ENCODE measurements around the gene ZIC1.

The ZIC1 gene

DNA sequence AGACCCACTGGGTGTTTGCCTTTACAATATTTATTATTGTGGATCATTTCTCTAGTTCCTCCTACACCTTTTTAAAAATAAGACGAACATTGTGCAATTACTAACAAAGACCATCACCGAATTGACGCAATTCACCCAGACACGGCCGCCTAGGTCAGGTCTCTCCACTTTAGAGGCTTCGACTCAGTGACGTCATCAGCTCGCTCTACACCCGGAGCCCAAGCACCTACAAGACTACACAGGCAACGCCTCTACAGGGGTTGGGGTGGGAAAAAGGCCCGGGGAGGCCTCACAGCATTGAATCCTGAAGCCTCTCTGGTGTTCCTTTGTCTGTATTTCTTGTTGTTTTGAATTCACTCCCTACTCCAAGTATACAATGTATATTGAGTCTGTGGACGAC lies 19.4 kb upstream of the ZIC1 start:
- H2BK120ac ChIP-seq (ENCODE audit: insufficient read depth, low read length, poor library complexity): no peak overlapping the region
- DNase-seq: no peak
- no peak overlapping the region for H4K91ac ChIP-seq (ENCODE audit: low read depth, low read length)
- no peak overlapping the region for H3K27ac ChIP-seq (ENCODE audit: low read depth, low read length)
- no peak overlapping the region for H3K4me3 ChIP-seq (ENCODE audit: low read depth, low read length)
- no peak overlapping the region for H2AFZ ChIP-seq (ENCODE audit: insufficient read depth, low read length, poor library complexity)
- H3K4ac ChIP-seq (ENCODE audit: low read depth, low read length): no peak overlapping the region
- no peaks in the 10 kb centered on the region for H3K79me2 ChIP-seq (ENCODE audit: control insufficient read depth, insufficient read depth, low read length, poor library complexity)
- no peak overlapping the region for H4K12ac ChIP-seq (ENCODE audit: low read depth, low read length)
- H3K27me3 ChIP-seq (ENCODE audit: insufficient read depth, low read length): peaks cover 83% of the 10 kb centered on the region
- no peak overlapping the region for H2BK12ac ChIP-seq (ENCODE audit: low read length)
- H3K14ac ChIP-seq (ENCODE audit: low read length): no peak overlapping the region
- no peak overlapping the region for H2BK5ac ChIP-seq (ENCODE audit: low read depth, low read length, poor library complexity)
- no CpG with 5 or more reads among the region's 12 CpGs for WGBS (ENCODE audit: extremely low coverage, insufficient coverage, insufficient read length)
- H3K4me2 ChIP-seq (ENCODE audit: low read length): no peak overlapping the region
- peaks cover 10% of the 10 kb centered on the region for H3K9me3 ChIP-seq (ENCODE audit: insufficient read depth, low read depth, low read length)
- no peak overlapping the region for H3K23ac ChIP-seq (ENCODE audit: low read length)
- no peak overlapping the region for H4K8ac ChIP-seq (ENCODE audit: low read depth, low read length)
- H3K18ac ChIP-seq (ENCODE audit: low read length): no peak overlapping the region
- peaks cover 9 to 14% of the 10 kb centered on the region in 2 experiments for H3K4me1 ChIP-seq (ENCODE audit: control insufficient read depth in 1 of 2, insufficient read depth in 2 of 2, low read length in 2 of 2)
- no peaks in the 10 kb centered on the region for H3K36me3 ChIP-seq (ENCODE audit: control insufficient read depth in 1 of 2, insufficient read depth in 2 of 2, low read length in 2 of 2)
- H3K9ac ChIP-seq (ENCODE audit: low read length): no peak overlapping the region
- H3K79me1 ChIP-seq (ENCODE audit: low read length): peaks cover 2% of the 10 kb centered on the region
- no peak overlapping the region for H2AK5ac ChIP-seq (ENCODE audit: low read length)

DNA sequence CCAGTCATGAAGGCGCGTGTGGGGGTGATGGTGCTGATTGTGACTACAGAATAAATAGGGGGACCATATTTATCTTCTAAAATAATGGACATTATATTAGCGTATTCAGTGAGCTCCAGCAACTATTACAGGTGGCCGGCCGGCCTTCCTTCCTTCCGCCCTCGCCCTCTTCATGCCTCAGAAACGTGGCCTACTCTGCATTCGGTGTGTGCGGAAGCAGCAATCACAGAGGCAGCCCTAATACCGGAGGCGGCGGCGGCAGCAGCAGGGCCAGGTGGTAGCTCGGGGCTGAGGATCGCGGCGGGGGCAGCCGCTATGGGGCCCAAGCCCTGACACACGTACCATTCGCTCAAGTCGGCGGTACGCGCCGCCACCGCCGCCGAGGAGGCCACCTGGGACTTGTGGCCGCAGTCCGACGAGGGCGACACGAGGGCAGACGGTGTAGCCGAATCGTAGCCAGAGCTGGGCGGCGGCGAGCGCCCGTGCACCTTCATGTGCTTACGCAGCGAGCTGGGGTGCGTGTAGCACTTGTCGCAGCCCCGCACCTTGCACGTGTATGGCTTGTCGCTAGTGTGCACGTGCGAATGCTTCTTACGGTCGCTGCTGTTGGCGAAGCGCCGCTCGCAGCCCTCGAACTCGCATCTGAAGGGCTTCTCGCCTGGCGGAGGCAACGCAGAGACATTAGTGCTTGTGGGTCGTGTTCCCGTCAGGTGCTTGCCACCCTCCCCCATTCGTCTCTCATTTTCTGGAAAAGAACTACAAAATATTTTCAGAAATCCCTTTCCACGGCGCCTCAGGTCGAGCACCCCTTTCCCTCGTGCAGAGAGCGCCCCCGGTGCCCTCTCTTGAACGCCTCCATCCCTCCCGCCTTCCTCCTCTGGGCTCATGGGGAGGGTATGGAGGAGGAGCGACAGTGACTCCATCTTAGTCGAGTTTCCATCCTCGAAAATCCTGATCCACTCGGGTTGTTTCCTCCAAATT lies 18.3 kb upstream of the ZIC1 start:
- H2BK12ac ChIP-seq (ENCODE audit: low read length): no peak overlapping the region
- no peak overlapping the region for H3K18ac ChIP-seq (ENCODE audit: low read length)
- peak overlapping the region; percentile 50 for H3K23ac ChIP-seq (ENCODE audit: low read length)
- no peak overlapping the region for H3K4me2 ChIP-seq (ENCODE audit: low read length)
- WGBS (ENCODE audit: extremely low coverage, insufficient coverage, insufficient read length): no CpG with 5 or more reads among the region's 77 CpGs
- no peak overlapping the region for H3K14ac ChIP-seq (ENCODE audit: low read length)
- no peak overlapping the region for H4K12ac ChIP-seq (ENCODE audit: low read depth, low read length)
- H3K27me3 ChIP-seq (ENCODE audit: insufficient read depth, low read length): peaks cover 86% of the 10 kb centered on the region
- H2AFZ ChIP-seq (ENCODE audit: insufficient read depth, low read length, poor library complexity): peak overlapping the region; percentile 37
- no peaks in the 10 kb centered on the region for H3K79me2 ChIP-seq (ENCODE audit: control insufficient read depth, insufficient read depth, low read length, poor library complexity)
- H2AK5ac ChIP-seq (ENCODE audit: low read length): no peak overlapping the region
- no peak overlapping the region for H3K9ac ChIP-seq (ENCODE audit: low read length)
- H3K9me3 ChIP-seq (ENCODE audit: insufficient read depth, low read depth, low read length): peaks cover 11% of the 10 kb centered on the region
- H4K91ac ChIP-seq (ENCODE audit: low read depth, low read length): no peak overlapping the region
- H3K4me1 ChIP-seq (ENCODE audit: control insufficient read depth in 1 of 2, insufficient read depth in 2 of 2, low read length in 2 of 2): peaks cover 9 to 16% of the 10 kb centered on the region in 2 experiments
- no peak overlapping the region for H3K27ac ChIP-seq (ENCODE audit: low read depth, low read length)
- no peak overlapping the region for H4K8ac ChIP-seq (ENCODE audit: low read depth, low read length)
- peak overlapping the region; percentile 48 for H3K4me3 ChIP-seq (ENCODE audit: low read depth, low read length)
- no peak overlapping the region for H3K4ac ChIP-seq (ENCODE audit: low read depth, low read length)
- H3K36me3 ChIP-seq (ENCODE audit: control insufficient read depth in 1 of 2, insufficient read depth in 2 of 2, low read length in 2 of 2): no peaks in the 10 kb centered on the region
- no peak overlapping the region for H2BK120ac ChIP-seq (ENCODE audit: insufficient read depth, low read length, poor library complexity)
- no peak for DNase-seq
- H3K79me1 ChIP-seq (ENCODE audit: low read length): peaks cover 2% of the 10 kb centered on the region
- H2BK5ac ChIP-seq (ENCODE audit: low read depth, low read length, poor library complexity): no peak overlapping the region

DNA sequence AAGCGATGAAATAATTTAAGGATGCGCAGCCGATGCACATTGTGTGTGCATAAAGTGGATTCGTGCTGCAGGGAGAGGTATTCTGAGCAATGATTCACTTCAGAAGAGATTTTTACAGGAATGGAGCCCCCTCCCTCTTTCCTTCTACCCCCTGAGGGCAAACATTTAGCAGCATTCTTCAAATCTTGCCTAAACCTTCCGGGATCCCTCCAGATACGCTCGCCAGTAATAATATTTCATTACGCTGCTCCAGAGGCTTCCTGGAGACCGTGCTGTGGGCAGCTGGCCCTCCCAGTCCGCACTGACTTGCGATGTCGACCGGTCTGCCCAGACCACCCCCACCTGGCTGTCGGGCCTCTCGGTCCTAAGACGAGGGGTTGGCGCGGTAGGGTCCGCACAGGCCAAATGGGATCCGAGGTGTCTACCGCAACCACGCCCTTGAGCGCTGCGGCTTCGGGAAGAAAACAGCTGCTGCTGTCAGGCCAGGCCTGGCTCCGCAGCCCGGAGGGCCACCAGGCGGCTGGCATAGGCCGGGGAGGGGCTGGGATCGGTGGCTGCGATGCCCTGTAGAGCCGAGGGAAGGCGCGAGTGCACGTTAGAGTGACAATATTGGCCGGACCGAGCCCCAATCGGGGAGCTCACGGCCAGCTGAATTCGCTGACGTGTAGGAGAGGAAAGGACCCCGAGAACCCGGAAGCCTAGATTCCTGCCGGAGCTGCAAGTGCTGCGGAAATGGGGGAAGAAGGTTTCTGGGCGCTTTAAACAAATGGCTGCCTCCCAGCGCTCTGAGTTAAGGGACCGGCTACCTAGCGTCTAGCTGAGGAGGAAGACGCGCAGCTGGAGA lies 17.2 kb upstream of the ZIC1 start:
- peak overlapping the region; percentile 81 for H3K4me2 ChIP-seq (ENCODE audit: low read length)
- WGBS (ENCODE audit: extremely low coverage, insufficient coverage, insufficient read length): no CpG with 5 or more reads among the region's 51 CpGs

DNA sequence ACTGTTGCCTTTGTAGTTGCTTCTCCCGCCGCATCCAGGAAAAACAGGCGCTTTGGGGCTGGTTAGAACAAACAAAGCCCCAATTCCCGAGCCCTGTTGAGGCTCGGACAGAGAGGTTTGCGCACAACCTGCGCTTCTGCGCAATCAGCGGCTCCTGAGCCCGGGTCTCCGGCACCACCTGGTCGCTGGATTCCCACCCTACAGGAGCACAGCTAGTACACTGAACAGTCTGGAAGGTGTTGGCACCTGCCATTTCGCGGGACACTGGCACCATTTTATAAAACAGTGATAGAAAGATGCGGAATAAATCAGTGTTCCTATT lies 16.6 kb upstream of the ZIC1 start:
- H4K12ac ChIP-seq (ENCODE audit: low read depth, low read length): no peak overlapping the region
- H2AK5ac ChIP-seq (ENCODE audit: low read length): no peak overlapping the region
- H2BK5ac ChIP-seq (ENCODE audit: low read depth, low read length, poor library complexity): no peak overlapping the region
- peak overlapping the region; percentile 81 for H3K4me2 ChIP-seq (ENCODE audit: low read length)
- H3K4me3 ChIP-seq (ENCODE audit: low read depth, low read length): no peak overlapping the region
- peaks cover 9 to 19% of the 10 kb centered on the region in 2 experiments for H3K4me1 ChIP-seq (ENCODE audit: control insufficient read depth in 1 of 2, insufficient read depth in 2 of 2, low read length in 2 of 2)
- no peak overlapping the region for H2AFZ ChIP-seq (ENCODE audit: insufficient read depth, low read length, poor library complexity)
- H3K79me1 ChIP-seq (ENCODE audit: low read length): peaks cover 2% of the 10 kb centered on the region
- H4K91ac ChIP-seq (ENCODE audit: low read depth, low read length): no peak overlapping the region
- DNase-seq: no peak
- WGBS (ENCODE audit: extremely low coverage, insufficient coverage, insufficient read length): no CpG with 5 or more reads among the region's 15 CpGs
- H3K9ac ChIP-seq (ENCODE audit: low read length): no peak overlapping the region
- peak overlapping the region; percentile 61 for H4K8ac ChIP-seq (ENCODE audit: low read depth, low read length)
- H3K27ac ChIP-seq (ENCODE audit: low read depth, low read length): no peak overlapping the region
- H3K18ac ChIP-seq (ENCODE audit: low read length): no peak overlapping the region
- no peak overlapping the region for H3K4ac ChIP-seq (ENCODE audit: low read depth, low read length)
- H2BK120ac ChIP-seq (ENCODE audit: insufficient read depth, low read length, poor library complexity): no peak overlapping the region
- no peak overlapping the region for H3K14ac ChIP-seq (ENCODE audit: low read length)
- H3K79me2 ChIP-seq (ENCODE audit: control insufficient read depth, insufficient read depth, low read length, poor library complexity): no peaks in the 10 kb centered on the region
- H3K27me3 ChIP-seq (ENCODE audit: insufficient read depth, low read length): peaks cover 90% of the 10 kb centered on the region
- no peaks in the 10 kb centered on the region for H3K36me3 ChIP-seq (ENCODE audit: control insufficient read depth in 1 of 2, insufficient read depth in 2 of 2, low read length in 2 of 2)
- H3K23ac ChIP-seq (ENCODE audit: low read length): no peak overlapping the region
- H3K9me3 ChIP-seq (ENCODE audit: insufficient read depth, low read depth, low read length): peaks cover 14% of the 10 kb centered on the region
- no peak overlapping the region for H2BK12ac ChIP-seq (ENCODE audit: low read length)

More for the DNA sequence above, 17.2 kb upstream of the ZIC1 start:
- no peak overlapping the region for H3K14ac ChIP-seq (ENCODE audit: low read length)
- H3K27me3 ChIP-seq (ENCODE audit: insufficient read depth, low read length): peaks cover 90% of the 10 kb centered on the region
- peaks cover 11% of the 10 kb centered on the region for H3K9me3 ChIP-seq (ENCODE audit: insufficient read depth, low read depth, low read length)
- no peak overlapping the region for H3K4ac ChIP-seq (ENCODE audit: low read depth, low read length)
- no peak overlapping the region for H2AK5ac ChIP-seq (ENCODE audit: low read length)
- H3K79me1 ChIP-seq (ENCODE audit: low read length): peaks cover 2% of the 10 kb centered on the region
- H3K36me3 ChIP-seq (ENCODE audit: control insufficient read depth in 1 of 2, insufficient read depth in 2 of 2, low read length in 2 of 2): no peaks in the 10 kb centered on the region
- H3K4me3 ChIP-seq (ENCODE audit: low read depth, low read length): peak overlapping the region; percentile 51
- H2BK120ac ChIP-seq (ENCODE audit: insufficient read depth, low read length, poor library complexity): no peak overlapping the region
- H2BK5ac ChIP-seq (ENCODE audit: low read depth, low read length, poor library complexity): no peak overlapping the region
- no peak overlapping the region for H4K12ac ChIP-seq (ENCODE audit: low read depth, low read length)
- H2AFZ ChIP-seq (ENCODE audit: insufficient read depth, low read length, poor library complexity): peak overlapping the region; percentile 75
- H4K8ac ChIP-seq (ENCODE audit: low read depth, low read length): peak overlapping the region; percentile 61
- H4K91ac ChIP-seq (ENCODE audit: low read depth, low read length): no peak overlapping the region
- peaks cover 9 to 19% of the 10 kb centered on the region in 2 experiments for H3K4me1 ChIP-seq (ENCODE audit: control insufficient read depth in 1 of 2, insufficient read depth in 2 of 2, low read length in 2 of 2)
- H3K23ac ChIP-seq (ENCODE audit: low read length): no peak overlapping the region
- H3K9ac ChIP-seq (ENCODE audit: low read length): no peak overlapping the region
- H2BK12ac ChIP-seq (ENCODE audit: low read length): no peak overlapping the region
- H3K27ac ChIP-seq (ENCODE audit: low read depth, low read length): no peak overlapping the region
- DNase-seq: no peak
- no peaks in the 10 kb centered on the region for H3K79me2 ChIP-seq (ENCODE audit: control insufficient read depth, insufficient read depth, low read length, poor library complexity)
- no peak overlapping the region for H3K18ac ChIP-seq (ENCODE audit: low read length)
